Erythroblast (primary cell): ENCODE measurements around the gene OSBPL10.

Experiments used
- DNase-seq, 2 experiments: peaks; one replicate each; lab custom pipeline; 2025; lab: John Stamatoyannopoulos, UW
- GATA1 ChIP-seq: IDR thresholded peaks from 2 replicates; pipeline ENCODE4 v1.6.1; 2011; ENCODE audit warnings: low read depth, mild to moderate bottlenecking, control low read depth, low read length, moderate library complexity
- POLR2A ChIP-seq: IDR thresholded peaks from 2 replicates; pipeline ENCODE4 v1.6.1; 2011; ENCODE audit warnings: mild to moderate bottlenecking, low read length

Gene OSBPL10

GRCh38 chr3:31958701-31959152 lies 22.3 kb downstream of the OSBPL10 start:
- no peak for TF ChIP-seq POLR2A
- TF ChIP-seq GATA1, result no peak
- no peak for DNase-seq

GRCh38 chr3:31957106-31957505 lies 24.0 kb downstream of the OSBPL10 start:
- DNase-seq, result no peak
- no peak for TF ChIP-seq GATA1
- TF ChIP-seq POLR2A, result no peak

GRCh38 chr3:31955581-31955980 lies 25.5 kb downstream of the OSBPL10 start:
- DNase-seq, result no peak
- TF ChIP-seq GATA1 (no peak), POLR2A (no peak)

- DNase-seq, result no peak
- no peak for TF ChIP-seq POLR2A
- TF ChIP-seq GATA1, result no peak
These were observed 27.4 kb downstream of the OSBPL10 start for GRCh38 chr3:31953636-31954035.

- no peak for DNase-seq
- TF ChIP-seq GATA1 (no peak), POLR2A (no peak)
These were observed 28.0 kb downstream of the OSBPL10 start for GRCh38 chr3:31953091-31953490.

- DNase-seq, result no peak
- TF ChIP-seq POLR2A (no peak), GATA1 (no peak)
These were observed 28.9 kb downstream of the OSBPL10 start for GRCh38 chr3:31952205-31952604.

- TF ChIP-seq POLR2A, result no peak
- no peak for TF ChIP-seq GATA1
- DNase-seq, result no peak
These were observed 32.8 kb downstream of the OSBPL10 start for GRCh38 chr3:31948280-31948679.

- TF ChIP-seq GATA1 (no peak), POLR2A (no peak)
- DNase-seq, result no peak
These were observed 33.4 kb downstream of the OSBPL10 start for GRCh38 chr3:31947671-31948091.

GRCh38 chr3:31947162-31947561 lies 33.9 kb downstream of the OSBPL10 start:
- TF ChIP-seq POLR2A, result no peak
- no peak for DNase-seq

GRCh38 chr3:31946484-31947081 lies 34.5 kb downstream of the OSBPL10 start:
- no peak for DNase-seq
- TF ChIP-seq POLR2A, result no peak
- no peak for TF ChIP-seq GATA1

GRCh38 chr3:31945738-31946052 lies 35.4 kb downstream of the OSBPL10 start:
- no peak for TF ChIP-seq GATA1
- TF ChIP-seq POLR2A, result no peak
- DNase-seq, result no peak

GRCh38 chr3:31943041-31943440 lies 38.0 kb downstream of the OSBPL10 start:
- TF ChIP-seq POLR2A, result no peak
- no peak for TF ChIP-seq GATA1
- no peak for DNase-seq

- TF ChIP-seq POLR2A (no peak), GATA1 (no peak)
- DNase-seq, result no peak
These were observed 38.6 kb downstream of the OSBPL10 start for GRCh38 chr3:31942446-31942845.

- TF ChIP-seq GATA1 (no peak), POLR2A (no peak)
These were observed 43.8 kb downstream of the OSBPL10 start for GRCh38 chr3:31937225-31937624.

GRCh38 chr3:31936420-31937060 lies 44.5 kb downstream of the OSBPL10 start:
- no peak for TF ChIP-seq POLR2A
- TF ChIP-seq GATA1, result no peak
- no peak for DNase-seq

More at GRCh38 chr3:31937225-31937624, 43.8 kb downstream of the OSBPL10 start:
- no peak for DNase-seq
